ENCODE results near the gene TIMP2.
"Not testable (repeated sequence)": the region's sequence is repeated elsewhere in the genome, so short reads cannot be mapped to it uniquely, and the experiment has no call there.

Gene TIMP2

DNA sequence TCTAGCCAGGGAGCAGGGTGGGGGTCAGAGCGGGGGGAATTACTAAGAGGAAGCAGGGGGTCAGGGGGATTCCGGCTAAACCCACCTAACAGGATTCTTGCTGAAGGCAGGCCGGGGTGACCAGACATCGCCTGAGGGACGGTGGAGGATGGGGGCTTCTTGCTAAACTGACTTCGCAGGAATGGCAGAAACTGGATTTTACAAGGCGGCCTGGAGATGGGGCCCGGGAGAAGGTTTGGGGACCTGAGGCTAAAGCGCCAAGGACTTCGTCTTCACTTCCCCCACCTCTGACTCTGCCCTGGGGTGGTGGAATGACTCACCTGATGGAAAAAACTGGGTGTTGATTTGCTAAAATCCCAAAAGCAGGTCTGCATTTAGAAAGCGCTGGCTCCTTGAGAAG, 31.1 kb upstream of the TIMP2 start:
- DNase-seq (ENCODE audit: low read depth in 2 of 2), result no peak

DNA sequence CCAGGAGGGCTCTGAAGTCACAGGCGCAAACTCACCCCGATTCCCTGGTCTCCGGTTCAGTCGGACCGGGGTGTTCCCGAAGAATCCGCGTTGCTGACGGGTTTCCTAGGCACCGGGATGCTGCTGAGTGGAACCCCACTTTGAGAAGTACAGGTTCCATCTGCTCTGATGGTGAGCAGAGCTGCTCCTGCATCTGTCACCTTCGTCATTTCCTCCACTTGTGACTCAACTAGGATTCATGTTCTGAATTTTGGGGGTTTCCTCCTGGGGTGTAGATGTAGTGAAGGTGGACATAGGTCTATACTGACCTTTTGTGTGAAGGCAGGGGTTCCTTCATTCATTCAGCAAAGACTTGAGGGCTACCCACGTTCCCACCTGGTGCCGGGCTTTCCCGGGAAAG, 29.5 kb upstream of the TIMP2 start:
- no peak for DNase-seq (ENCODE audit: low read depth in 2 of 2)

DNA sequence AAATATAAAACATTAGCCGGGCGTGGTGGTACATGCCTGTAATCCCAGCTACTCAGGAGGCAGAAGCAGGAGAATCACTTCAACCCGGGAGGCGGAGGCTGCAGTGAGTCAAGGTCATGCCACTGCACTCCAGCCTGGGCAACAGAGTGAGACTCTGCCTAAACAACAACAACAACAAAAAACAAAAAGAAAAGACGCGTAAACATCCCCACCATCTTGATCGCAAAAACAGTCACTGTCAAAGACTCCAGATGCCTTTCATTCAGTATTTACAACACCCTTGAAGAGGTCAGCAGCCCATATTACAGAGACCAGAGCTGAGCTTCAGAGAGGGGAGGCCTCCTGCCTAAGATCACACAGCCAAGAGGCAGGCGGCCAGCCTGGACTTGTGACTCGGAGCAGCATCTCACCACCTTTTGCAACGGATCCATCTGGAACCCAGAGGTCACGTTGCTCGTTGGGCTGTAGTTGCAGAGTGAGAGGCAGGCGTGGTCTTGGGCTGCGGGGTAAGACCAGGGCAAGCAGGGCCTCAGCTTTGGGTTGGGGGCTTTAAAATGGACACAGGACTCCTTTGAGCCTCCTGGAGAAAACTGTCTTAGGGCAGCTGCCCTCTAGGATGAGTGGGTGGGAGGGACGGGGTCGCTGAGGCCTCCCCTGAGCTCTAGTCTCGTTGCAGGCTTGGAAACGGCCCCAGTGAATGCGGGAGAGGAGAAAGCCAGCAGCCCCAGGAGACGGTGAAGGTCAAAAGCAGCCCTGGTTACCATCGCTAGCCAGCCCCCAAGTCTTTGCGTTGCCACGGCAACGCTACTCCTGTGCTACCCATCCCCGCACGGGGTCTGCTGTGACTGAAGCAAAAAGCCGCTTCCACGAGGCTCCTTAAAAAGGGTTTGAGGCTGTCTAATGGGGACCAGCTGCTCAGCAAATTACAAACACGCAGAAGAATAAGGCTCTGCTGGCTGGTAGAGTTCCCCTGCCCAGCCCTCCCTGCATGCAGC, 28.5 kb upstream of the TIMP2 start:
- no peak for DNase-seq (ENCODE audit: low read depth in 2 of 2)

DNA sequence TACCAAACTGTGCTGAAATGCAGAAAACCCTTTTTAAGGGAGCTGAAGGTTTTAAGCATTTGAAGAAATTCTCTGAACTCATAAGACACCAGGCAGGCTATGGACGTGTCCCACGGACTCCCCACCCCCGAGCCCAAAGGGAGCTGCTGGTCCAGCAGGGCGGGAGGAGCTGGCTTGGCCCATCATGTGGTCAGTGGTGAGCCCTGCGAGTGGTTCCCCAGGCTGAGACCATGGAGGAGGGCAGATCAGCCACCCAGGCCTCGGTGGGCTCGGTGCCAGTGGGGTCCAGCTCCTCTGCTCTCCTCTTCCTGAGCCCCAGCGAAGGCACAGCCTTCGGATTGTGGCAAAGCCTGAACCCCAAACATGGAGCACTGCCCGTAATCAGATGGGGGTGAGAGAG, 27.5 kb upstream of the TIMP2 start:
- no peak for DNase-seq (ENCODE audit: low read depth in 2 of 2)

DNA sequence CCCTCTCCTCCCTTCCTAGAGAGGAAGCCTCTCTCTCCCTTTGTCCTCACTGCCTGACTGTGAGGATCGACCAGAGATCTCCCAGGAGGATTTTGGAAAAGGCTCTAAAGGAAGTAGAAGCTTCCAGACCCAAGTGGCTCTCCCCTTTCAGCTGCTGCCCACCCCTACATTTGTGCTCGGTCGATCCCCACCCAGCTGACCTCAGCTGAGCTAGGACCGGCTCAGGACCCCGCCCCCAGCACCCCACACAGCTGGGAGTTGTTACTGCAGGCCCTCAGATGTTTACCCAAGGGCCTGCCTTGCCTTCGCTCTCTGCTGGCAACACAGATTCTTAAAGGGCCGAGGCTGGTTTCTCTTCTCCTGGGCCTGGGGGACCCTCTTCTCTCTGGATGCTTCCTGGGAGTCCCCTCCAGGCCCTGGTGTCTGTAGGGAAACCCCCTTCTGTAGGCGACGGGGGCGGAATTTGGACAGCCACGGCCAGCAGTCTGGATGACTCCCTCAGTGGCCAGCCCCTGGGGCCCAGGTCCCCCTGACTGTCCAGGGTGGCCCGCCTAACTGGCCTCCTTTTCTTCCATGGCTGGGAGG, 26.9 kb upstream of the TIMP2 start:
- no peak for DNase-seq (ENCODE audit: low read depth in 2 of 2)

DNA sequence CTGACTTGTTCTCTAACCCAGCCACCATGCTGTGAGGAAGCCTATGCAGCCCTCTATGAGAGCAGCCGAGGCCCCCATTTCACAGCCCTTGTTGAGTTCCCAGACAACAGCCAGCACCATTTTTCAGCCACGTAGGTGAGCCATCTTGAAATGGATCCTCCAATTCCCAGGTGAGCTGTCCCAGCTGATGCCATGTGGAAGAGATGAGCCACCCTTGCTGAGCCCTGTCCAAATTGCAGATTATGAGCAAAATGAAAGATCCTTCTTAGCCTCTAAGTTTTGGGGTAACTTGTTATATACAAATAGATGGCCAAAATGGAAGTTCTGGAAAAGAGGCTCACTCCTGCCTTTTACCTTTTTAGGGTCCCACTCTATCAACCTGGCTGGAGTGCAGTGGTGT, 25.7 kb upstream of the TIMP2 start:
- no peak for DNase-seq (ENCODE audit: low read depth in 2 of 2)

DNA sequence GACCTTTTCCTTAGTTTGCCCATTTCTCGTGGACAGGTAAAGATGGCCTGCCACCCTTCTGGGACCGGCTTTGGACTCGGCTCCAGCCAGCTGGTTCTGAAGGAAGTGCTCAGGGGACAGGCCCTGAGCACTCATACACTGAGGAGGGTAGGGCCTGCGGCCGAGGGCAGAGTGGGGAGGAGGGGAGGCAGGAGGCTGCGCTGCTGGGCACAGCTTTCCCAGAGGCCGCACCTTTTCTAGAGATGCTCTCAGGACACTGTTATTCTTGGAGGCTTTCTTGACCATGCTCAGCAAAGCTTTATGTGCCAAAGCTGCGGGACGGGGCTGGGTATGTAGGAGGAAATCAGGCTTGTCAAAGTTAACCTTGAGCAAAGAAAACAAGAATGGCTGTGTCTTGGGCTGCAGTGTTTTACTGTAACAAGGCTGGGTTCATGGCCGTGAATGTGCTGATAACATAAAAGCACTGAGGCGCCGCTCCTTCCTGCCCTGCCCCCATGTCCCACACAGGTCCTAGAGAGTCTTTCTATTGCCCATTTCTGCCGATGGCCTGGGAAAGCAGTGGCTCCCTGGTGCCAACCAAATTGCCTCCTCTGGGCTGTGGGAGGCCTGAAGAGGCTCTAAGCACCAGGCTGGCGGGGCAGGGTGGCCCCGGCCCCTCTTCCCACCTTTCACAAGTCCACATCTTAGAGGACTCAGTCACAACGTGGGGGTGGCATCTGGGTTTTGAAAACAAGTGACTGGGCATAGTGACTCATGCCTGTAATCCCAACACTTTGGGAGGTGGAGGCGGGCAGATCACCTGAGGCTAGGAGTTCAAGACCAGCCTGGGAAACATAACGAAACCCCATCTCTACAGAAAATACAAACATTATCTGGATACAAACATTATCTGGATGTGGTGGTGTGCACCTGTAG, 22.3 kb upstream of the TIMP2 start:
- no peak for DNase-seq (ENCODE audit: low read depth in 2 of 2)

DNA sequence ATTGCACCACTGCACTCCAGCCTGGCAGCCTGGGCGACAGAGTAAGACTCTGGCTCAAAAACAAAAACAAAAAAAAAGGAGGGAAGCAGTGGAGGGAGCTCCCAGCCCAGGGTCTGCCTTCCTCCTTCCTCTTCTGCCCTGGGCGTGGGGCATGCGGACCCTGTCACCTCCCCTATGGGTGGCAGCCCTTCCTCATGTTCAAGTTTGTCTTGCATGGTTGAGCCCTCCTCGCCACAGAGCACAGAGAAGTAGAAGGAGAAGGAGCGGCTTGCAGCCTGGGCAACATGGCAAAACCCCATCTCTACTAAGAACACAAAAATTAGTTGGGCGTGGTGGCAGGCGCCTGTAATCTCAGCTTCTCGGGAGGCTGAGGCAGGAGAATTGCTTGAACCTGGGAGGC, 21.4 kb upstream of the TIMP2 start:
- DNase-seq (ENCODE audit: low read depth in 2 of 2), result no peak

DNA sequence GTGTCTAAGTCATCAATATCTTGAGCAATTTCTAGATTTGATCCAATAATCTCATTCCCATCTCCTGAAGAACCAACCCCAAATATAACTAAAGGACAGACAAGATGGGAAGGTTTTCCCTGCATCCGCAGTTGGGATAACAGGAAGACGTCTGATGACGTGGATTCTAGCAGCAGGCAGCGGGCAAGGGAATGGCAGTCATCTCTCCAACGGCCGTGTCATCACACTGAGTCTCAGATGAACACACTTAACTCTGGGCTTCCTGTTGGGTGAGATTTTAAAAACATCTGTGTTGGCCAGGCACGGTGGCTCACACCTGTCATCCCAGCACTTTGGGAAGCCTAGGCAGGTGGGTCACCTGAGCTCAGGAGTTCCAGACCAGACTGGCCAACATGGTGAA, 20.9 kb upstream of the TIMP2 start:
- no peak for DNase-seq (ENCODE audit: low read depth in 2 of 2)

DNA sequence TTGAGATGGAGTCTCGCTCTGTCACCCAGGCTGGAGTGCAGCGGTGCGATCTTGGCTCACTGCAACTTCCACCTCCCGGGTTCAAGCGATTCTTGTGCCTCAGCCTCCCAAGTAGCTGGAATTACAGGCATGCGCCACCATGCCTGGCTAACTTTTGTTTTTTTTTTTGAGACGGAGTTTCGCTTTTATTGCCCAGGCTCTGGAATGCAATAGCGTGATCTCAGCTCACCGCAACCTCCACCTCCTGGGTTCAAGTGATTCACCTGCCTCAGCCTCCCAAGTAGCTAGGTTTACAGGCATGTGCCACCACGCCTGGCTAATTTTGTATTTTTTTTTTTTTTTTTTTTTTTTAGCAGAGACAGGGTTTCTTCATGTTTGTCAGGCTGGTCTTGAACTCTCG, 20.3 kb upstream of the TIMP2 start:
- not testable (repeated sequence) for DNase-seq (ENCODE audit: low read depth in 2 of 2)

DNA sequence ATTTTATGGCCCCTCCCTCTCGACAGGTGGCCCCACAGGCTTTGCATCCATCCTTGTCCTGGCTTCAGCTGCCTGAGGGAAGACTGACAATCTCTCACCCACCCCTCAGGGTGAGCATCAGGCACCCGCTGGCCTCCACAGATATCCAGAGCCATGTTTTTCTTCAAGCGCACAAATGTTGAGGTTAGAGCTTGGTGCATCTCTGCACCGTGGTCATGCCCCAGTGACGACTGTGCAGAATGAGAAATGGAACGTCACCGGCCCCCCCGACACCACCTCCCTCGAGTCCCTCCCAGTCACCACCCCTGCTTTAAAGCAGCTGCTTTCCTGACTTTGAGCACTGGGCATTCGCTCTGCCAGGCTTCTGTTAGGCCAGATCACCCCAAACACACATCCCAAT, 19.8 kb upstream of the TIMP2 start:
- DNase-seq (ENCODE audit: low read depth in 2 of 2), result no peak

DNA sequence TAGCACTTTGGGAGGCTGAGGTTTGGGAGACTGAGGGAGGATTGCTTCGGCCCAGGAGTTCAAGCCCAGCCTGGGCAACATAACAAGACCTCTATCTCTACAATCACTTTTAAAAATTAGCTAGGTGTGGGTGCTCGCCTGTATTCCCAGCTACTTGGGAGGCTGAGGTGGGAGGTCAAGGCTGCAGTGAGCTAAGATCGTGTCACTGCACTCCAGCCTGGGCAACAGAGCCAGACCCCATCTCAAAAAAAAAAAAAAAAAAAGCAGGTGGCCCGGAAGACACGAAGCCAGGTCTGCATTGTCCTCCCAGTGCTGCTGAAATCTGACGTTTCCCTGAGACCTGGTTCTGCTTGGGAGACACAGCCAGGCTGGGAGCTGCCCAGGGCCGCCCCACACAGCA, 18.8 kb upstream of the TIMP2 start:
- no peak for DNase-seq (ENCODE audit: low read depth in 2 of 2)

DNA sequence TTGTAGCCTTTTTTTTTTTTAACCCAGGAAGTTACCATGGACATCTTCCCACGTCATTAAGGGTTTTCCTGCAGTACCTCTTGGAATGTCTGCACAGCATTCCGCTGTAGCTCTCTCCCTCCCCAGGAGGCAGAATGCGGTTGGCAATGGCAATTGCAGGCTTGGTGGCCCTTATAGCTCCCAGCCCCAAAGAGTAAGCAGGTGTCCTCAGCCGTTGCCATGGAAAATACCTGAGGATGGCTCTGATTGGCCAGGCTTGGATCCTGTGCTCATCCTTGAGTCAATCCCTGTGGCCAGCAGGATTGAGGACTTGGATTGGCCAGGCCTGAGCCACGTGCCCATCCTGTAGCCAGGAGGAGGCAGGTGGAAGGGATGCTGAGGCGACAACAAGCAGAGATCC, 15.5 kb upstream of the TIMP2 start:
- no peak for DNase-seq (ENCODE audit: low read depth in 2 of 2)

DNA sequence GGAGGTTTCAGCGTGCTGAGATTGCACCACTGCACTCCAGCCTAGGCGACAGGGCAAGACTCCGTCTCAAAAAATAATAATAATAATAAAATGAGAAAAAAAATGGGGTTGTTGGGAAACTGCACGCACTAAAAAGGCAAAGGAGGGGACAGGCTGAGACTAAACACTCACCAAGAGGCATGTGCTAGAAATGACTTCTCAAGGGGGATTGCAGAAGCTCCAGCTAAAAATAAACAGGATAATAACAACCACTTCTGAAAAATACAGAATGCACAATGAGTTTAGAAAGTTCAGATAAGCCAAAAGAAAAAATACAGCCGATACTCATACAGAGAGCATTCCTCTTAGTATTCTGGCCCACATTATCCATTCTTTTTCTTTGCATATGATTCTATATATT, 15.1 kb upstream of the TIMP2 start:
- no peak for DNase-seq (ENCODE audit: low read depth in 2 of 2)

DNA sequence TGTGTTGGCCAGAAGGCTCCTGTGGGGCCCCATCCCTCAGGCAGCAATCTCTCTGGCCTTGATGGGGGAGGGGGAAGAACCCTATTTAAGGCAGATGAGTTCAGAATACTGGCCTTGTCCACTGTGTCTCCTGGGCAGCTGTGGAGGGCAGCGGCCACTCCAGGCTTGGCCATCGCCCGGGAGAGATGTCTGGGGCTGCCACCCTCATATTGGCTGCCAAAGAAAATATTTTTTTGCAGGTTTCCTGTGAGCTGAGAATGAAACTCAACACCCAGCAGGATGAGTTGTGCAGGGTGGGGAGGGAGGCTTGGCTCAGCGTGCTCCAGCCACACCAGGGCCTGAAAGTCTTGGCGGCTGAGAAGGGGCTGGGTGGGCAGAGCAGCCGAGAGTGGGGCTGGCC, 14.4 kb upstream of the TIMP2 start:
- no peak for DNase-seq (ENCODE audit: low read depth in 2 of 2)

DNA sequence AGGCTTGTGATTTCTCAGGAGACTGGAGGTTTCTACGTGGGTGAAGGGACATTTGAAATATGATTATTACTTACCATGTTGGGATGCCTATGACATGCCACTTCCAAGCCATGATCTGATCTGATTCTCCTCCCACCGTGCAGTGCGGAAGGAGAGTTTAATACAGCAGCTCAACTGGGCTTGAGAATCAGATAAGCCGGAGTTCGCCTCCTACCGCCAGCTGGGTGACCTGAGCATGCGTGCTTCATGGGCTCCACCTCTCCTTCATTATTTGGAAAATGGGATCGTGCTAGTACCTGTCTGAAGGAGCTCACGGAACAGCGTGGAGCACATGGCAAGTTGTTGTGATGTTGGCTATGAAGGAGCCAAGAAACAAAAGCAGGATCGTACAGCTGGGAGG, 12.4 kb upstream of the TIMP2 start:
- DNase-seq (ENCODE audit: low read depth in 2 of 2), result no peak

DNA sequence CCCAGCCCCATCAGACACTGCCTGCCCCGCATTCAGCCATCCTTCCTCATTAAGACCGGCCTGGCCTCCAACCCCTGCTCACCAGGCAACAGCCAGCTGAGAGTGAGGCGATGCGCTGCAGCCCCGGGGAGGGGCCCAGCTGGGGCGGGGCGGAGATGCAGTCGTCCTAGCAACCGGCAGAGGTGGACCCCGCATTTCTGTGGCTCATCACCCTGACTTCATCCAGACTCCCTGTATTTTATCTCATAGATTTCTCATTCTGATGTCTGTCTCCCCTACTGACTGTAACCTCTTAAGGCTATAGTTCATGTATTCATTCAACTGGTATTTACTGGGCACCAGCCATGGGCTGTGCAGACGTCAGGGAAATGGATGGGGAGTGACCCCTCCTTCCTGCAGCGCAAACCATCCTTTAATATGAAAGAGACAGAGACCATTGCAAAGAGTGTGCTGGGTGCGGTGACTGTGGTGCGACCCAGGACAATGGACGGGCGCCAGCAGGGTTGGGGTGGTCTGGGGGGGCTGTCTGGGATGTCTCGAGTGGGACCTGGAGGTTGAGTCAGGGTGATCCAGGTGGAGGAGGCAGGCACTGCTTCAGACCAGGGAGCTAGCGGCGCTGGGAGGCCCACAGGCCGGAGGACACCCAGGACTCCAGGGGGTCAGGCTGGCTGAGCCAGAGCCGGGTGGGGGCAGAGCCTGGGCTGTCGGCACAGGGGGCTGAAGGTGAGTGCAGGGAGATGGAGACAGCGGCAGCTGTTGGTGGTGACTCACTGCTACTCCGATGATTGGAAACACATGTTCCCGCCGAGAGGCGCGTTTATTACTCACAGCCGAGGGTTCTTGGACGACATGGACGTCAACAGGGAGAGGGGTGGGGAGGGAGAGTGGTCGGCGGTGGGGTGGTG, 10.5 kb upstream of the TIMP2 start:
- DNase-seq (ENCODE audit: low read depth in 2 of 2), result no peak

DNA sequence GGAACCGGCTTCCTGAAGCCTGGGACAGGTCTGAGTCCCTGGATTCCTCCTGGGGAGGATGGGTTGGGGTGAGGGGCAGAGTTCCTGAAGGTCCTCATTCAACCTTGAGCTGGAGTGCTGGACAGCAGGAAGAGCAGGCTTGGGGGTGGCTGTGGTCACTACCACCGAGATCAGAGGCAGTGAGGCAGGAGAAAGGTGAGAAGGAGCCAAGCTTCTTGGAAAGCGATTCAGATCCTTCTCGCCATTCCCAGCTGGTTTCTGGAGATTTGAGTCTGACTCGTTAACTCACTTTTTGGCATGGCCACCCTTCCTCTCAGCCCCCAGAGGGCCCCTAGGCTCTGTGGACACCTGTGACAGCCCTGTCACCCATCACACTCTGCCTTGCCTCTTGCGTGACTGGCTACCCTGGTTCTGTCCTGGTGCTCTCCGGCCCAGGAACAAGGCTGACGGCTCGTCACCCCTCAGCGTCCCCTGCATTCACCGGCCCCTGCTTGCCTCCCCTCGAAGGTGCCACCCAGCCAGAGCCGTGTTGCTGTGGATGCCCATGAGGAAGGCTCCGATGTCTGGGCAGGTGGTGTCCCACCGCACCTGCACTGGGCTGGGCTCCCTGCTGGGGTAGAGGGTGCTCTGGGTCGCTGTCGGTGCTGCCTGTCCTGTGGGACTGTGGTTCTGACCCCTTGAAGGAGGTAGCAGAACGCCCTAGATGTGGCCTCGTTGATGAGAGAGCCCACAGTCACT, 9.7 kb upstream of the TIMP2 start:
- no peak for DNase-seq (ENCODE audit: low read depth in 2 of 2)

DNA sequence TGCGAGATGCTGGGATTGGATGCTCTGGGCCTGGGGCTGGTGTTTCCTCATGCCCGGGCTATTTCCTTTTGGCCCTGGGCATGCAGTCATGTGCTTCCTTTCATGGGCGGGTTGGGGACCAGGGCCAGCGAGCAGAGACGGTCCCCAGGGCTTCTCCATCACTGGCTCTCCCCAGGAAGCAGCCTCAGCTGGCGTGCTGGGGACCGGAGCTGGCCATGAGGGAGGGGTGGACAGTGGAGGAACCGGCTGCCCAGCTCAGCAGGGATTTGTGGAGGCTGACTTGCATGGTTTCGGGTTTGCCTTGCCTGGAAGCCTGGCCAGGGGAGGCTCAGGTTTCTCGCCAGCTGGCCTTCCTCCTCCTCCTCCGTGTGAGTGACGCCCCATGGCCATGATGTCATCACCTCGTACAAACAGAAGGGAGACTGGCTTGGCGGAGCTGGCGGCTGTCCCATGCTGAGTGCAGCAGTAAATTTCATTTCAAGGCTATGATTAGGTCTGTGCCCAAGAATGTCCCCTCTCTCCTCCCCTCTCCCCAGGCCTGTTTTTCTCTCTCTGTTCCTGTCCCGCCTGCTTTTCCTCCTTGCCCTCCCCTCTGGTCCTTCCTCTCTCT, 8.9 kb upstream of the TIMP2 start:
- DNase-seq (ENCODE audit: low read depth in 2 of 2), result no peak
